Measurements from ENCODE around the gene PAQR9.

Gene PAQR9

GRCh38 chr3:142951794-142952193 lies 11.7 kb downstream of the PAQR9 start:
- no peak for DNase-seq (ENCODE audit: low read depth in 2 of 2)

DNA sequence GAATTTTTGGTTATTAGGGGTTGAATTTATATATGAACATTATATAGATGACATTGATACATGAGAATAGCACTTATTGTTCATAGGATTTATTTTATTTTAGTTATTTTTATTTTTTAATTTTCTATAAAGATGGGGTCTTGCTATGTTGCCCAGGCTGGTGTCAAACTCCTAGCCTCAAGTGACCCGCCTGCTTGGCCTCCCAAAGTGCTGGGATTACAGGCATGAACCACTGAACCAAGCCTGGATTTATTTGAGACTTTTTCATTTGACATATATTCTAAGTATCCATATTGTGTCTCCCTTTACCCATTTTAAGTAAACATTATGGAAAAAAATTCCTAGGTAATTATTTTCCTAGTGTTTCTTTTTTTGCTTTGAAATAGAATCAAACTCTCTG lies 12.5 kb downstream of the PAQR9 start:
- DNase-seq (ENCODE audit: low read depth in 2 of 2): no peak

DNA sequence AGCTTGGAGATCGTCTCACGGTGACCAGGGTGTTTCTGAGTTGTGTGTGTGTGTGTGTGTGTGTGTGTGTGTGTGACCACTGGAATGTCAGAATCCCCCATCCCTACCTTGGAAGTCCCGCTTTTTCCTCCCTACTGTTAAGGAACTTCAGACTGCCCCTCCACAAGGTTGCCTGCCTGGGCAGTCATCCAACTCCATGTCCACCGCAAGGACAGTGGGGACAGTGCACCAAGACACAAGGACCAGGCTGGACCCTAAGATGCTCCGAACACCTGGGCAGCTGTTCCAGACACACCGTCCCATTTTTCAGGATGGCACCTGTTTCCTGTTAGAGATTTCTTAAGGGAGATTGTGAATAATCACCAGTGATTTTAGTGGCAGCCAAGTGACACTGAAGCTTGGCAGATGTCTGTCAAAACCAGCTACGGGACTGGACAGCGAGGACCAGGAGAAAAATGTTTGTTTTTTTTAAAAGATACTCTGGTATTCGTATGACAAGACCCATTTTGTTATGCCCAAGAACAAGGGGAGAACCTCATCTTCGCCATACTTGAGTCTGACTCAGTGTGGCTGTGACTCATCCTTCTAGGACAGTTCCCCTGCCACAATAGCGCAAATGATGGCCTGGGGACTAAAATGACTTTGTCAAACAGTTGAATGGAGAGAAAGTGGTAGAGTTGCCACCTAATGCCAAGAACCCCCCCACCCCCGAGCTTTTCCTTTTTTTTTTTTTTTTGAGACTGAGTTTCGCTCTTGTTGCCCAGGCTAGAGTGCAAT lies 15.5 kb downstream of the PAQR9 start:
- DNase-seq (ENCODE audit: low read depth in 2 of 2): no peak

GRCh38 chr3:142947352-142947751 lies 16.1 kb downstream of the PAQR9 start:
- DNase-seq (ENCODE audit: low read depth in 2 of 2): no peak

DNA sequence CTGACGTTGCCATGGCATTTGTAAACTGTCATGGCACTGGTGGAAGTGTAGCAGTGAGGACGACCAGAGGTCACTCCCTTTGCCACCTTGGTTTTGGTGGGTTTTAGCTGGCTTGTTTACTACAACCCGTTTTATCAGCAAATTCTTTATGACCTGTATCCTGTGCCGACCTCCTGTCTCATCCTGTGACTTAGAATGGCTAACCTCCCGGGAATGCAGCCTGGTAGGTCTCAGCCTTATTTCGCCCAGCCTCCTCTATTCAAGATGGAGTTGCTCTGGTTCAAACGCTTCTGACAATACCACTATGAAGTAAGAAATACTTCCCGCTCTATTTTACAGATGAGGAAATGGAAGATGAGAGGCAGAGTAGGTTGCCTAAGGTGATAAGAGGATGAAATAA lies 16.6 kb downstream of the PAQR9 start:
- no peak for DNase-seq (ENCODE audit: low read depth in 2 of 2)

GRCh38 chr3:142945023-142945422 lies 18.5 kb downstream of the PAQR9 start:
- DNase-seq (ENCODE audit: low read depth in 2 of 2): no peak

GRCh38 chr3:142944342-142944741 lies 19.1 kb downstream of the PAQR9 start:
- no peak for DNase-seq (ENCODE audit: low read depth in 2 of 2)

- no peak for DNase-seq (ENCODE audit: low read depth in 2 of 2)
Measured at GRCh38 chr3:142943870-142944269, 19.6 kb downstream of the PAQR9 start.

DNA sequence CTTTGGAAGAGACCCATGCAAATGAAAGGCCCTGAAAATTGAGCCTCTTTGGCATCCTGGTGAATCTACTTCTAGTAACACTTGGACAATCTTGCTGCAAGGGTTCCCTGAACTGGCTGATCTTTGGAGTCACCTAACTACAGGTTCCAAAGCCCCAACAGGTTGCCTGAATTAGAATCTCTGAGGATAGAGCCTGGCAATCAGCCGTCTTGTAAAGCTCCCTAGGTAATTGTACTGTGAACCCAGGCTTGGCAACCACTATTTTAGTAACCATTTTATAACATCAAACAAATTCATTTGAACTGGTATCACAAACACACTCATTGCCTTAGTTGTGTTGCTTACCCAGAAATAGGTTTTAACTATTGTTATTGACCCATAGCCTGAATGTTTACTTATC lies 20.1 kb downstream of the PAQR9 start:
- no peak for DNase-seq (ENCODE audit: low read depth in 2 of 2)

DNA sequence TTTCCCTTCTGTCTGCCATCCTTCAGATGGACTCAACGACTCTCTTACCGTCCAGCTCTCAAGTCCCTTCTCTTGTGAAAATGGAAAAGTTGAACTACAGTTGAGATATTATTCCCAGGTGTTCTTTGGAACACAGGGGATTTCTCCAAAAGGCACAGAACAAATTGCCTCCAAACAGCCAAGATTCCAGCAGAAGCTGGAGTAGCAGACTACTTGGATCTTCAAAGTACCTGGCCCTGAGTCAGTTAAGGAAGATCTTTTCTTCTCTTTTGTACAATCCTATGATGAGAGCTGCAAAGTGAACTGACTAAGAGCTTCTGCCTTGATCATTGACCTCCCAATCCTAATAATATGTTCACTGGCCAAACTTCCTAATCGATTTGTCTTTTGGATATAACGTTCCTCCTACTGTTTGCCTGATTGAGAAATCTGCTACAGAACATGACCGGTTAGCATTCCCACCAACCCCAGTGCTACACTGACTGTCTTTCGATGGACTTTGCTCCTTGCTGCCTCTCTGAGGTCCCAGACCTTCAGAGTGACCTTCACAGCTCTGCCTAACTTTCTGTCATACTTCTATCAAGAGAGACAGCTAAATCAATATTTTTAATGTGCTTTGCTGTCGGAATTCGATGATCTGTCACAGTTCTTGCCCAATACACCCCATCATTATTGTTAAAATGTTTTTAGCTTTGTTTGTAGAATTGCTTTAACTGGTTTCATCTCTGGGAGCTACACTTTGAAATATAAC lies 21.9 kb downstream of the PAQR9 start:
- DNase-seq (ENCODE audit: low read depth in 2 of 2): no peak

- no peak for DNase-seq (ENCODE audit: low read depth in 2 of 2)
Measured at GRCh38 chr3:142940472-142940871, 23.0 kb downstream of the PAQR9 start.

DNA sequence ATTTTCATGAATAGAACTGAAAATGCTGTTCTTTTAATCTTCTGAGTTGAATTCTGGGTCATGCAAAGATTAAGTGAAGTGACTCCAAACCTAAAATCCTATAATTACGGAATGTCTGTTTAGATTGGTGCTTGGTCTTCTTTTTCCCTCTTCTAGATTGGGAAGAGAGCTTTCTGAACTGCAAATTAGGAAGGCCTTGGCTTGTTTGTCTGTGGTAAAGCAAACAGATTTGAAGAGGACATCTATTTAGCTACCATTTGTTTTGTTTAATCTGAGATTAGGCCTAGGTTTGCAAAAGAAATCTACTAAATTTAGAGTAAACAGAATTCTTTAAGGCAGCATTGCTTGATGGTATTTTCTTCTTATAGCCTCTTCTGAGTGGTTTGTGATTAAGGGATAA lies 23.5 kb downstream of the PAQR9 start:
- DNase-seq (ENCODE audit: low read depth in 2 of 2): no peak

DNA sequence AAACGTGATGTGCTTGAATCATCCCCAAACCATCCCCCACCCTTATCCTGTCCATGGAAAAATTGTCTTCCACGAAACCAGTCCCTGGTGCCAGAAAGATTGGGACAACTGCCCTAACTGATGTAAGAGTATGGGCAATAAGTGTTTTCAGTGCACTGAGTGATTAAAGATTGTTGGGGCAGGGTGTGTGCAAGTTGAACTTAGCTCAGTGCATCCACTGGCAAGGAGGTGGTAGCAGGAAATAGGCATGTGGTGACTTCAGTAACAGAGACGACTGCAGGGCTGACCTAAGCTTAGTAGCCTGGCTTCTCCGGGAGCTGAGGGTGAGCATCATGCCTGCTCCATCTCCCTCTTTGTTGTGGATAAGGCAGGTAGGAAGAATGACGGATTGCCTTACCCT lies 27.5 kb downstream of the PAQR9 start:
- no peak for DNase-seq (ENCODE audit: low read depth in 2 of 2)

DNA sequence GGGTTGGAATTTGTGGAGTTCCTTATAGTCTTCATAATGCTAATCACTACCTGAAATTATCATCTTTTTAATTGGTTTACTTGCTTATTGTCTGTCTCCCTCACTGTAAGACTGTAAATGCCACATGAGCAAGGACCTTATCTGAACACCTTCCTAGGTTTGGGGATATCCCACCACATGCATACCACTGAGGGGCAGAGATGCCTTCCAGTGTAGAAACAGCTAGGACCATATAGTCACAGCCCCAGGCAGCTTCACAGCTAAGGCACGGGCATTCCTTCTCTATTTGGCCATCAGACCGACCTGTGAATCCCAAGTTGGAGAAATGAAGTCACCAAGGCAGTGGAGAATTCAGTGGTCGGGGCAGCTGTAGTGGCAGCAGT lies 28.6 kb downstream of the PAQR9 start:
- DNase-seq (ENCODE audit: low read depth in 2 of 2): no peak

GRCh38 chr3:142934128-142934886 lies 29.2 kb downstream of the PAQR9 start:
- no peak for DNase-seq (ENCODE audit: low read depth in 2 of 2)

GRCh38 chr3:142931222-142931621 lies 32.3 kb downstream of the PAQR9 start:
- no peak for DNase-seq (ENCODE audit: low read depth in 2 of 2)

DNA sequence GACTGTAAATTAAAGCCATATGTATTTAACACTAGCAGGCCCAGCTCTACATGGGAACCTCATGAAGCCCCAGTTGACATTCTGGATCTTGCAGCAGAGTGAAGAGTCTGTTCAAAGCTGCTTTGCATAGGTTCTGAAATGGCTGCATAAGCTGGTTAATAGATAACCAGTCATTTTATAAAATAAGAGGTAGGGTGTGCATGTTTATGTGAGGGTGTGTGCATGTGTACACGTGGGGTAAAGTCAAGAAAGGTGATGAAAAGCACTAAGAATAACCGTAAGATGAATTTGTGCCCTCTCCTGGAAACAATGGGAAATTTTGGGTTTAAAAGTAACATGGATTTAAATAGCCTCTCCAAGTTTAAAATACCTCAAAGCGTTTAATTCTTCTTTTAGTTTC lies 33.0 kb downstream of the PAQR9 start:
- DNase-seq (ENCODE audit: low read depth in 2 of 2): no peak

DNA sequence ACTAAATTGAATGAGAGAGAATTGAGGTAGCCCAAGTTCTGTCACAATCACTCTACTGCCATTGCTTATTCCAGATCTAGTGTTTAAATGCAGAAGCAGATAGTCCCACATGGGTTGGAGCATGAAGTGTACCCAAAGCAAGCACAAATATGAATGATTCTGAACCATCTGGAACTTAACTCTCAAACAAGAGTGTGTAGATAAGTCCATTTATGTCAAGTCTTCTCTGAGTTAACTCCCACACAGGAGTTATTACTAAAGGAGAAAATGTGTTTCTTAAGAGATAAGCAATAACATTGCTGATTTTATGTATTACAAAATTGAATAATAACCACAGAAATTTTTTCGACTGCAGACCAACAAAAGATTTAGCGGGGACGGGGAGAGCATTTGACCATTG lies 33.6 kb downstream of the PAQR9 start:
- no peak for DNase-seq (ENCODE audit: low read depth in 2 of 2)

DNA sequence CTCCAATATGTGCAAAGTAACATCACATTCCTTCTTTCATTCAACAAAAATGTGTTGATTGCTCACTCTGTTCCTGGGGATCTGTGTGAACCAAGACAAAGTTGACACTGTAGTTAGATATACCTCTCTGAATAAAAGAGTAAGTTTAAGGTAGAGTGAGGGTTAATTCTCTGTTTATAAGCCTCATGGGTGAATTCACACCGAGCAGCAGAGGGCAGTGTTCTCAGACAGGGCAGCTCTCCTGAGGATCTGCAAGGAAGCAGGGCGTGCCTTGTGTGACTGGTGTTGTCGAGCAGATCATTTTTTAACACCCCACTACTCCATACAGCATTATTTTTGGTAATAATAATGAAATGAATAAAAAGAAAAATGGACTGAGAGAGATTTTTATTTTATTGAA lies 34.4 kb downstream of the PAQR9 start:
- DNase-seq (ENCODE audit: low read depth in 2 of 2): no peak

GRCh38 chr3:142926368-142926944 lies 37.0 kb downstream of the PAQR9 start:
- no peak for DNase-seq (ENCODE audit: low read depth in 2 of 2)

DNA sequence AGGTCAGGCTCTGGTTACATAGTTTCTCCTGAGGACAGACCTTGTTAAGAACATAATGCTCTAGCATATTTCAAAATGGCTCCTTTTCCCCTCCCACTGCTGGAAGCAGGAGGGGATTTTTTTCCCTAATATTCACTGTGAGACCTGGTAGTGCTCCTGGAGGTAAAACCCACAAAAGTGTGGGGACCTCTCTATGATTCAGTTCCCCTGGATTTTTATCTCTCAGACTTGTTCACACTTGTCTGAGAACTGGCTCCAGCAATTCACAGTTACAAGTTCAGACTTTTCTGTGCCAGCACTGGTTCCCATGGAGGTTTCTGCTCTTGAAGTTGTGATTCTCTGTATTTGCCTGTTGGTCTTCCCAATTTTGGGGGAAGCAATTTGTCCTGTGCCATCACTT lies 38.3 kb downstream of the PAQR9 start:
- no peak for DNase-seq (ENCODE audit: low read depth in 2 of 2)

DNA sequence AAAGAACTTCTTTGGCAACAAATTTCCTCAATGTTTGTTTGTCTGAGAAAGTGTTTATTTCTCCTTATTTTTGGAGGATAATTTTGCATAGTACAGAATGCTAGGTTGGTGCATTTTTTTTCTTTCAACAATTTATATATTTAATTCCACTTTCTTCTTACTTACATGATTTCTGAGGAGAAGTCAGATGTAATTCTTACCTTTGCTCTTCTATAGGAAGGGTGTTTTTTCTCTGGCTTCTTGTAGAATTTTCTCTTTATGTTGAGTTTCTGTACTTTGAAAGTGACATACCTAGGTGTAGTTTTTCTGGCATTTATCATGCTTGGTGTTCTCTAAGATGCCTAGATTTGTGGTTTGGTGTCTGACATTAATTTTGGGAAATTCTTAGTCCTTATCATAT lies 39.8 kb downstream of the PAQR9 start:
- DNase-seq (ENCODE audit: low read depth in 2 of 2): no peak

Data from stimulated activated CD4-positive, alpha-beta T cell treated with anti-CD3 and anti-CD28 coated beads, Interleukin-1b, Interleukin-23, amount 100 ng/mL, for 1 hour (primary cell).